Kidney epithelial cell (primary cell): ENCODE results near the gene RIPOR2. TPM values are rescaled to one million over a fixed set of nuclear protein-coding genes. Genes with fewer than 3 reads are reported as not detected.

Source experiments
- DNase-seq: peaks from one replicate; pipeline ENCODE4 v3.0.0-alpha.2; 2010; ENCODE audit warnings: low read depth
- H3K27me3 ChIP-seq: 2 replicates; pipeline ENCODE4 v1.6.0; 2011; ENCODE audit warnings: low read length; ENCODE audit not compliant: control insufficient read depth, insufficient read depth
- H3K36me3 ChIP-seq: 2 replicates; pipeline ENCODE4 v1.5.1; 2011; ENCODE audit warnings: low read length; ENCODE audit not compliant: control insufficient read depth, insufficient read depth
- H3K4me3 ChIP-seq: 2 replicates; pipeline ENCODE4 v1.5.1; 2011; ENCODE audit warnings: low read depth, mild to moderate bottlenecking, control low read depth, low read length
- total RNA-seq: library from RNA; depleted of rRNA; stranded (reverse); fragments of >200 nt; gene quantifications from 2 replicates; pipeline ENCODE4 v1.2.3, GENCODE V29; 2015
- TF ChIP-seq, protein P1 (sequence below): IDR thresholded peaks from 2 replicates; pipeline ENCODE4 v1.5.1; 2011; ENCODE audit warnings: mild to moderate bottlenecking, moderate library complexity, low read length, control low read depth, inconsistent platforms; ENCODE audit not compliant: insufficient read depth, poor library complexity, severe bottlenecking

RIPOR2 gene
- total RNA-seq, 1 donor from 2014 or later = 0.79 TPM

DNA sequence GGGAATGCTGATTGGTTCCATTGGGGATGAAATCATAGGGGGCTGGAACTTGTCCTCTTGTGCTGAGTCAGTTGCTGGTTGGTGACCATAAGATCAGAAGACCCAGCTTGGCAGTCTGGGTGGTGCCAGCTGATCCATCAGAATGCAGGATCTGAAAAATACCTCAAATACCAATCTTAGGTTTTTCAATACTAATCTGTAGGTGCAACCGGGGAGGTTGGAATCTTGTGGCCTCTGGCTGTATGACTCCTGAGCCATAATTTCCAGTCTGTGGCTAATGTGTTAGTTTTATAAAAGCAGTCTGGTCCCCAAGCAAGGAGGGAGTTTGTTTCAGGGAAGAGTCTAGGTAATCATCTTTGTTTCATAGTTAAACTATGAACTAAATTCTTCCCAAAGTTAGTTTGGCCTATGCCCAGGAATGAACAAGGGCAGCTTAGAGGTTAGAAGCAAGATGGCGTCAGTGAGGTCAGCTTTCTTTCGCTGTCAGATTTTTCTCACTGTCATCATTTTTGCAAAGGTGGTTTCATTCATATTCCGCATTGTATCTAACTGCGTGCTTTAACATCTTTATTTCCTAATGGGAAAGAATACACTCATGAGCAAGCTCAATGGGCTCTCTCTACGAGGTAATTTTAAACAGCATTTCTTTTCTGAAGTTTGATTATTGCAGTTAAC lies 139.0 kb downstream of the RIPOR2 start:
- Histone ChIP-seq H3K36me3 (no peaks in the 10 kb centered on the region), H3K27me3 (no peaks in the 10 kb centered on the region), H3K4me3 (no peak overlapping the region)
- TF ChIP-seq, protein P1, sequence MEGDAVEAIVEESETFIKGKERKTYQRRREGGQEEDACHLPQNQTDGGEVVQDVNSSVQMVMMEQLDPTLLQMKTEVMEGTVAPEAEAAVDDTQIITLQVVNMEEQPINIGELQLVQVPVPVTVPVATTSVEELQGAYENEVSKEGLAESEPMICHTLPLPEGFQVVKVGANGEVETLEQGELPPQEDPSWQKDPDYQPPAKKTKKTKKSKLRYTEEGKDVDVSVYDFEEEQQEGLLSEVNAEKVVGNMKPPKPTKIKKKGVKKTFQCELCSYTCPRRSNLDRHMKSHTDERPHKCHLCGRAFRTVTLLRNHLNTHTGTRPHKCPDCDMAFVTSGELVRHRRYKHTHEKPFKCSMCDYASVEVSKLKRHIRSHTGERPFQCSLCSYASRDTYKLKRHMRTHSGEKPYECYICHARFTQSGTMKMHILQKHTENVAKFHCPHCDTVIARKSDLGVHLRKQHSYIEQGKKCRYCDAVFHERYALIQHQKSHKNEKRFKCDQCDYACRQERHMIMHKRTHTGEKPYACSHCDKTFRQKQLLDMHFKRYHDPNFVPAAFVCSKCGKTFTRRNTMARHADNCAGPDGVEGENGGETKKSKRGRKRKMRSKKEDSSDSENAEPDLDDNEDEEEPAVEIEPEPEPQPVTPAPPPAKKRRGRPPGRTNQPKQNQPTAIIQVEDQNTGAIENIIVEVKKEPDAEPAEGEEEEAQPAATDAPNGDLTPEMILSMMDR = no peak
- DNase-seq = no peak

DNA sequence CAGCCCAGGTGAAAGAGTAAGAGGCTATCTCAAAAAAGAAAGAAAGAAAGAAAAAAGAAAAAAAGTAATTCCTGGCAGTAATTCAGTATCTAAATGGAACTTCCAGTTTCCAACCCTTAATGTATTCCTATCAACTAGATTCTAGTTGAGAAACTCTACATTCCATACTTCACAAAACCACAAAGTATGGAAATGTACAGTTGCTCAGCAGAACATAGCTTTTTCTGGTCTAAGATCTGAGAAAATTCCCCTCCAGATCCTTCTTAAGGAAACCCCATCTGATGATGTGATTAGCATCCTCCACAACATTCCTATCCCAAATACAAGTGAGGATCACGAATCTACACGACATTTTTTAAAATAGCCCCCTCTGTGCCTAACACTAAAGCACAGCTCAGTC lies 140.7 kb downstream of the RIPOR2 start:
- H3K27me3 ChIP-seq = no peaks in the 10 kb centered on the region
- no peak for DNase-seq
- H3K36me3 ChIP-seq = no peaks in the 10 kb centered on the region
- no peak overlapping the region for H3K4me3 ChIP-seq
- TF ChIP-seq, protein P1 = no peak

DNA sequence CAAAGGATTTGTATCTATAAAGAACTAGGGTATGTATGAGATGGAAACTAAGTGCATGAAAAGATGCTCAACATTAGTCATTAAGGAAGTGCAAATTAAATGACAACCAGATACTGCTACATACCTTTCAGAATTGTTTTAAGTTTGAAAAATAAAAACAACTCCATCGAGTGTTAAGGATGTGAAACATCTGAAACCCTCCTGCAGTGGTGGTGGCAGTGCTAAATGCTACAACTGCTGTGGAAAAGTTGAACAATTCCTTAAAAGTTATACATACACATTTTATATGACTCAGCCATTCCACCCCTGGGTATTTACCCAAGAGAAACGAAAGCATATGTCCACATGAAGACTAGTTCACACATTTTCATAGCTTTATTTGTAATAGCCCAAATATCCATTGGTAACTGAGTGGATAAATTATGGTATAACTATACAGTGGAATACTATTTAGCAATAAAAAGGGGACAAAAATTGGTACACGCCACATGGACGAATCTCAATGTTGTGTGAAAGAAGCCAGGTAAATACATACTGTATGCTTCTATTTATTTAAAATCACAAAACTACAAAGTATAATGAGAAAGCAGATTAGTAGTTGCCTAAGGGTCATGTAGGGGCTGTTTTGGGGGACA lies 147.6 kb downstream of the RIPOR2 start:
- Histone ChIP-seq H3K4me3 (no peak overlapping the region), H3K27me3 (no peaks in the 10 kb centered on the region), H3K36me3 (no peaks in the 10 kb centered on the region)
- TF ChIP-seq, protein P1 = no peak
- no peak for DNase-seq

DNA sequence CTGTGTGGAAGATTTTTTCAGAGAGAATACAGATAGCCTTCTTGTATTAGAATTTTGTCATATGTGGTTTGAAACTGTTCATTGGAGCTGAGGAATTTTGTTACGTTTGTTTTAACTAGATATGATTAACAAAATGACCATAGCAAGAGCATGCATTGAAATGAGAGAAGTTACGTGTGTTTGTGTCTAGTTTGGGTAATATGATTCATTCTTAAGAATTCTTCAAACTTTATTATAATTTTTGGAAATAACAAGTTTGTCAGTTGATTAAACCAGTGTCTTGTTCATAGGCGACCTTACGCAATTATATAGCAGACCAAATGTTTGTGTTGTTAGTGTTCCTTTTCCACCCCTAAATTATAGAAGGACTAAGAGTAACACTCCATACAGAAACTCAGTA lies 155.6 kb downstream of the RIPOR2 start:
- no peak for DNase-seq
- TF ChIP-seq, protein P1 = no peak
- Histone ChIP-seq H3K27me3 (no peaks in the 10 kb centered on the region), H3K4me3 (no peak overlapping the region), H3K36me3 (no peaks in the 10 kb centered on the region)

DNA sequence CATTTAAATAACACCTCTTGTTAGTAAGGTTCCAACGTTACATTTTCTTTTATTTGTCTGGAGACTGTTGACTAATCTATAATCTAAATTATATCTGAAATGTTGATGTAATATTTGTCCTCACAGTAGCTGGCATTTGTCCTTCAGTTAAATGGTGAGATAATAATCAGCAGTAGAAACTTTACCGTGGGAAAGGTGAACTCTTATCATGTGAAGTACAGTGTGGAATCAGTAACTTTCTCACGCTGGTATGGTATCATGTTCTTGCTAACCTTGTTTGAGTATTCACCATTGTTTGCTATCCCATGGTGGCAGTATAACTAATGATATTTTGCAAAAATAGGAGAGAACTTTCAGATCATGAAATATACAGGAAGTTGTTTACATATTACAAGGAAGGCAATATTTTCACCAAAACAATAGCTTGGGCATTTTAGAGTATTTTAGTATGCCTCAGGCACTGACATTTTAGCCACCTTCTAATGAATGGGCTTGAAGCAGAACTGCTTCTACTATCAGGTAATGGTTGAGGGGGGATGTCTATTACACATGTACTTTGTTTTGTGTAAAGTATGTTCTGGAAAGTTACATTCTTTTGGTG lies 156.2 kb downstream of the RIPOR2 start:
- Histone ChIP-seq H3K36me3 (no peaks in the 10 kb centered on the region), H3K27me3 (no peaks in the 10 kb centered on the region), H3K4me3 (no peak overlapping the region)
- TF ChIP-seq, protein P1 = no peak
- DNase-seq = no peak
